ENCODE measurements around the gene RPS17. TPM values are rescaled to one million over a fixed set of nuclear protein-coding genes. Genes with fewer than 3 reads are reported as not detected.
"Not testable (repeated sequence)": the region's sequence is repeated elsewhere in the genome, so short reads cannot be mapped to it uniquely, and the experiment has no call there.

RPS17 gene
- total RNA-seq, 1 donor from 2014 or later = 3,227 TPM

GRCh38 chr15:82488250-82488649 lies 52.0 kb downstream of the RPS17 start:
- H3K27me3 Mint-ChIP-seq; ATAC-seq (ENCODE audit: low read depth); H3K4me3 Mint-ChIP-seq; DNase-seq; CTCF ChIA-PET; H3K9me3 Mint-ChIP-seq; intact Hi-C loops (cut with micrococcal nuclease); H3K27ac Mint-ChIP-seq; H3K4me1 Mint-ChIP-seq; H3K36me3 Mint-ChIP-seq (ENCODE audit: low read depth); POLR2A ChIA-PET: not testable (repeated sequence)

- intact Hi-C loops (cut with micrococcal nuclease); CTCF ChIA-PET: not testable (repeated sequence)
These were observed 53.2 kb downstream of the RPS17 start for GRCh38 chr15:82487045-82487444.

More at GRCh38 chr15:82487045-82487444, 53.2 kb downstream of the RPS17 start:
- H3K27me3 Mint-ChIP-seq; H3K27ac Mint-ChIP-seq; H3K4me1 Mint-ChIP-seq; POLR2A ChIA-PET; H3K36me3 Mint-ChIP-seq (ENCODE audit: low read depth); DNase-seq; H3K4me3 Mint-ChIP-seq; ATAC-seq (ENCODE audit: low read depth); H3K9me3 Mint-ChIP-seq: not testable (repeated sequence)

Other genes with a start within 250 kb of the RPS17 start
- 1.2 and 1.4 TPM in 2 replicates for gene GOLGA6L10, start 191.0 kb downstream of the RPS17 start, total RNA-seq
- 2.0 and 2.4 TPM in 2 replicates for gene GOLGA6L9, start 110.6 kb downstream of the RPS17 start, total RNA-seq
- gene CPEB1, start 106.9 kb upstream of the RPS17 start, total RNA-seq = not detected in 2 replicates
- 0.22 and 0.46 TPM in 2 replicates for gene AP3B2, start 169.4 kb upstream of the RPS17 start, total RNA-seq

Measured in activated B cell treated with CpG ODN at 0.5 μM for 24 hours (primary cell).